Endothelial cell of umbilical vein (primary cell): Measurements from ENCODE around the gene IRF9. TPM values are rescaled to one million over a fixed set of nuclear protein-coding genes. Genes with fewer than 3 reads are reported as not detected.

ENCODE experiments used
- BruUV-seq: library from RNA; stranded (reverse); fragments of 400-500 nt; replicated peaks from 2 replicates; lab custom pipeline; 2021; lab: Mats Ljungman, UMichigan
- CTCF ChIA-PET: fragments of 300-600, 350-600 bp; sonication (Branson Sonifier 250); formaldehyde crosslinking; loops from one replicate; lab custom pipeline; 2021; ENCODE audit warnings: antibody characterized with exemption, inconsistent platforms; lab: Charles Lee
- POLR2A ChIA-PET: fragments of 300-600, 350-600 bp; sonication (Branson Sonifier 250); formaldehyde crosslinking; loops from one replicate; lab custom pipeline; 2021; ENCODE audit warnings: antibody characterized with exemption, inconsistent platforms; lab: Charles Lee
- DNase-seq: peaks from one replicate; pipeline ENCODE4 v3.0.0-alpha.2; 2011; ENCODE audit warnings: low read depth, low spot score
- FAIRE-seq: peaks from 2 replicates; lab custom pipeline; 2011; peaks lifted over from hg19 to GRCh38; lab: Jason Lieb, UNC
- H2AFZ ChIP-seq: 2 replicates; pipeline ENCODE4 v1.6.0; 2012; ENCODE audit warnings: low read depth, low read length, control low read depth, inconsistent platforms
- H3K27ac ChIP-seq: 2 replicates; pipeline ENCODE4 v1.5.1; 2011; ENCODE audit warnings: low read depth, mild to moderate bottlenecking, control low read depth, low read length, moderate library complexity; ENCODE audit not compliant: insufficient read depth
- H3K27me3 ChIP-seq, 2 experiments: 2 replicates each; pipeline versions ENCODE4 v1.6.0 to v1.6.1; 2011; ENCODE audit warnings: low read length in 2 of 2, mixed read lengths in 1 of 2; ENCODE audit not compliant: control insufficient read depth in 2 of 2, insufficient read depth in 2 of 2
- H3K36me3 ChIP-seq, 2 experiments: 2 replicates in 1 of 2; 3 replicates in 1 of 2; pipeline ENCODE4 v1.5.1; 2011; ENCODE audit warnings: low read length in 2 of 2, mild to moderate bottlenecking in 1 of 2, moderate library complexity in 1 of 2; ENCODE audit not compliant: control insufficient read depth in 2 of 2, insufficient read depth in 2 of 2; ENCODE audit errors: extremely low read depth in 1 of 2
- H3K4me1 ChIP-seq: 3 replicates; pipeline ENCODE4 v1.5.1; 2011; ENCODE audit warnings: mild to moderate bottlenecking, low read length; ENCODE audit not compliant: control insufficient read depth, insufficient read depth; ENCODE audit errors: extremely low read depth
- H3K4me2 ChIP-seq: 2 replicates; pipeline ENCODE4 v1.6.1; 2011; ENCODE audit warnings: low read length, control low read depth, mixed read lengths; ENCODE audit not compliant: insufficient read depth
- H3K4me3 ChIP-seq, 3 experiments: fragments of 200-600 bp in 1 of 3; sonication (generic), shearing (Covaris generic) in 1 of 3; replicated peaks in 1 of 3; 2 replicates each; pipeline ENCODE4 v1.5.1; 2011 to 2016; ENCODE audit warnings: control low read depth in 3 of 3, low read length in 3 of 3, mild to moderate bottlenecking in 2 of 3, inconsistent platforms in 1 of 3, low read depth in 1 of 3, moderate library complexity in 1 of 3; ENCODE audit not compliant: insufficient read depth in 1 of 3
- H3K79me2 ChIP-seq: 2 replicates; pipeline ENCODE4 v1.6.0; 2012; ENCODE audit warnings: low read length, inconsistent platforms; ENCODE audit not compliant: control insufficient read depth, insufficient read depth
- H3K9ac ChIP-seq: replicated peaks from 2 replicates; pipeline ENCODE3; 2011; ENCODE audit warnings: low read length, control low read depth; ENCODE audit not compliant: insufficient read depth; ENCODE audit errors: extremely low read depth
- H3K9me1 ChIP-seq: replicated peaks from 3 replicates; pipeline ENCODE4 v1.6.0; 2011; ENCODE audit warnings: mild to moderate bottlenecking, low read length; ENCODE audit not compliant: control insufficient read depth, insufficient read depth; ENCODE audit errors: extremely low read depth
- H3K9me3 ChIP-seq: replicated peaks from 2 replicates; pipeline ENCODE4 v1.5.1; 2012; ENCODE audit warnings: low read length, inconsistent platforms; ENCODE audit not compliant: control insufficient read depth, insufficient read depth
- H4K20me1 ChIP-seq: replicated peaks from 2 replicates; pipeline ENCODE3; 2011; ENCODE audit warnings: mild to moderate bottlenecking, low read length; ENCODE audit not compliant: control insufficient read depth, insufficient read depth; ENCODE audit errors: extremely low read depth
- CTCF ChIP-seq, 2 donors: IDR thresholded peaks; 1 replicate in 1 of 2; 2 replicates in 1 of 2; pipeline ENCODE4 v1.5.1; 2011; ENCODE audit warnings: low read length in 2 of 2, mild to moderate bottlenecking in 2 of 2, moderate library complexity in 2 of 2, control low read depth in 1 of 2, inconsistent platforms in 1 of 2, low read depth in 1 of 2; ENCODE audit not compliant: insufficient read depth in 1 of 2; ENCODE audit errors: extremely low read depth in 1 of 2
- EZH2 ChIP-seq: IDR thresholded peaks from 2 replicates; pipeline ENCODE4 v1.6.1; 2012; ENCODE audit warnings: borderline replicate concordance, low read depth, mild to moderate bottlenecking, moderate library complexity, low read length, inconsistent platforms; ENCODE audit not compliant: severe bottlenecking
- FOS ChIP-seq: IDR thresholded peaks from 2 replicates; pipeline ENCODE4 v1.6.1; 2011; ENCODE audit warnings: mild to moderate bottlenecking, low read length, moderate library complexity, borderline replicate concordance; ENCODE audit not compliant: insufficient read depth
- GATA2 ChIP-seq: IDR thresholded peaks from 2 replicates; pipeline ENCODE4 v1.7.0; 2011; ENCODE audit warnings: low read depth, mild to moderate bottlenecking, moderate library complexity, mixed read lengths, low read length; ENCODE audit not compliant: insufficient read length, insufficient read depth
- MAX ChIP-seq: IDR thresholded peaks from 2 replicates; pipeline ENCODE4 v1.6.1; 2011; ENCODE audit not compliant: insufficient read depth, insufficient read length
- POLR2A ChIP-seq: IDR thresholded peaks from 2 replicates; pipeline ENCODE4 v1.6.1; 2012; ENCODE audit warnings: low read depth, mild to moderate bottlenecking, control low read depth, low read length
- POLR2AphosphoS5 ChIP-seq: IDR thresholded peaks from 2 replicates; pipeline ENCODE4 v1.6.1; 2012; ENCODE audit warnings: low read depth, mild to moderate bottlenecking, control low read depth, low read length, moderate library complexity; ENCODE audit not compliant: insufficient read depth
- dilution Hi-C: fragments of 300-500 bp; cut with MboI; formaldehyde crosslinking; loops from one replicate; pipeline ENCODE4 v1.15.0; 2019; ENCODE audit warnings: low sequenced_read_pairs; ENCODE audit not compliant: extremely low pct_ligation_motif_present
- intact Hi-C: fragments of 100-400 bp; cut with micrococcal nuclease; formaldehyde crosslinking; loops from one replicate; pipeline ENCODE4 v1.10.0; 2022
- polyA plus RNA-seq, 4 experiments: library from polyadenylated mRNA; depleted of rRNA in 3 of 4; stranded (reverse) in 3 of 4; unstranded in 1 of 4; fragments of >200 nt; gene quantifications; 2 replicates each; pipeline versions ENCODE4 v1.2.1 to v1.2.3, GENCODE V29; 2011 to 2012; ENCODE audit warnings: missing spikeins in 1 of 4
- total RNA-seq: library from RNA; stranded (reverse); gene quantifications from 2 replicates; pipeline ENCODE4 v1.2.3, GENCODE V29; 2021

The IRF9 gene
- total and polyA plus RNA-seq, 2 donors (not counting 3 experiments of a cell fraction or from before 2014, with no cell fraction given), result 44.6 to 46.1 TPM

- Histone ChIP-seq H3K4me2 (no peak overlapping the region), H3K9ac (no peak overlapping the region), H3K27ac (no peak overlapping the region), H2AFZ (no peak overlapping the region), H3K9me3 (no peaks in the 10 kb centered on the region), H3K36me3 (peaks cover 17 to 37% of the 10 kb centered on the region in 2 experiments), H3K9me1 (no peaks in the 10 kb centered on the region), H3K4me1 (peaks cover 3% of the 10 kb centered on the region), H3K4me3 (no peak overlapping the region), H3K79me2 (peaks cover 3% of the 10 kb centered on the region), H3K27me3 (no peaks in the 10 kb centered on the region), H4K20me1 (no peaks in the 10 kb centered on the region)
- BruUV-seq, result no TSS peak
- FAIRE-seq (no peak), DNase-seq (no peak)
- ChIA-PET POLR2A (interaction anchor here (0.6 kb wide), 1 partner anchor 8 kb away, joined by 6 read pairs; no protein-coding TSS in a partner anchor), CTCF (interaction anchor here (1.1 kb wide), 1 partner anchor 10 kb away, joined by 3 read pairs; no protein-coding TSS in a partner anchor)
- no peak for TF ChIP-seq FOS
- no peak for TF ChIP-seq EZH2
- TF ChIP-seq GATA2, result no peak
- TF ChIP-seq CTCF (IDR thresholded peaks at IDR 0.05; ENCODE audit: extremely low read depth in 1 of 2, insufficient read depth in 1 of 2, low read depth in 1 of 2, low read length in 2 of 2), result no peak
- TF ChIP-seq POLR2AphosphoS5, result no peak
- no peak for TF ChIP-seq MAX
- TF ChIP-seq POLR2A, result no peak
- dilution Hi-C loops, result no loop called here
- intact Hi-C loops, result no loop called here
These were observed 6.5 kb downstream of the IRF9 start for GRCh38 chr14:24167469-24168114.
